GM12801 (cell line): ENCODE results near the gene IRF1.

Experiments used
- CTCF ChIP-seq: IDR thresholded peaks from one replicate; pipeline ENCODE4 v1.5.1; 2011; ENCODE audit warnings: control low read depth; ENCODE audit not compliant: insufficient read length; ENCODE audit errors: extremely low read depth

The IRF1 gene

GRCh38 chr5:132498152-132498551, 7.6 kb upstream of the IRF1 start:
- TF ChIP-seq CTCF = no peak

- no peak for TF ChIP-seq CTCF
Measured at GRCh38 chr5:132497488-132497997, 7.0 kb upstream of the IRF1 start.

GRCh38 chr5:132496631-132497487, 6.3 kb upstream of the IRF1 start:
- no peak for TF ChIP-seq CTCF

GRCh38 chr5:132496191-132496630, 5.6 kb upstream of the IRF1 start:
- no peak for TF ChIP-seq CTCF

GRCh38 chr5:132495667-132496190, 5.2 kb upstream of the IRF1 start:
- no peak for TF ChIP-seq CTCF

GRCh38 chr5:132493821-132494220, 3.2 kb upstream of the IRF1 start:
- TF ChIP-seq CTCF = no peak

GRCh38 chr5:132493241-132493640, 2.7 kb upstream of the IRF1 start:
- TF ChIP-seq CTCF = no peak
